ENCODE results near the gene CRACDL. TPM values are rescaled to one million over a fixed set of nuclear protein-coding genes. Genes with fewer than 3 reads are reported as not detected.

The CRACDL gene
- total RNA-seq, 3 donors from 2014 or later = 0.10 to 0.46 (median 0.16) TPM

DNA sequence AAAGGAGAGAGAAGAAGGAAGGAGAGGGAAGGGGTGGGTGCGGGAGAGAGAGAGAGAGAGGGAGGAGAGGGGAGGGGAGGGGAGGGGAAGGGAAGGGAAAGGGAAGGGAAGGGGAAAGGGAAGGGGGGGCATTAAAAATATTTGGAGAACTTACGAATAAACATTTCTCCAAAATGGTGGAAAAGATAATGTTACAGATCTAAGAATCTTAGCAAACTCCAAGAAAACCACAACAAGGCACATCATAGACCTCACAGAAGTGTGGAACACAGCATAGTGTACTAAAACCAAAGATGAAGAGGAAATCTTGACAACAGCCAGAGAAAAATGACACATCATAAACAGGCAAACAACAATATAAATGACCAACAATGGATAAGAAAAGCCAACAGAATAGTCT lies 83.1 kb downstream of the CRACDL start:
- Mint-ChIP-seq H3K4me3 (no peak overlapping the region), H3K4me1 (ENCODE audit: low read depth) (no peaks in the 10 kb centered on the region), H3K36me3 (ENCODE audit: insufficient read depth) (peaks cover 2% of the 10 kb centered on the region), H3K27me3 (ENCODE audit: low read depth) (peaks cover 28% of the 10 kb centered on the region), H3K9me3 (peaks cover 21% of the 10 kb centered on the region)
- DNase-seq (no peak), ATAC-seq (no peak)

DNA sequence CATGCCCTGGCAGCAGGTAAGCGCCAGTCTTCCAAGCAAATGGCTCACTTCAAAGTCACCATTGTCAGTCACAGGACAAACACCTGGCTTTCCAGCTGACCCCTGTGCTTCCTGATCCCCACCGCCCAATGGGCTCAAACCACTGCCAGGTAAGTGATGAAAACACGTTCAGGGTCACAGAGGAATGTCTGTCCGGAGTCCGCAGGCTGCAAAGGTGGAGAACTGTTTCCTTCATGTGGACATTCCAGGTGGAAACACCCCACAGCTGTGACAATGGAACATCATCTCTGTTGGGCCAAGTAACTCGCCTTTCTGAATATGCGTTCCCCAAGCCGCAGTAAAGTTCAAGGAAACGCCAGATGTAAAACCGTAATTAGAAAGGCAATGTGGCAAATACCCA lies 86.0 kb downstream of the CRACDL start:
- DNase-seq = no peak
- ATAC-seq = no peak
- Mint-ChIP-seq H3K4me3 (no peak overlapping the region), H3K4me1 (ENCODE audit: low read depth) (no peaks in the 10 kb centered on the region), H3K27me3 (ENCODE audit: low read depth) (peaks cover 28% of the 10 kb centered on the region), H3K36me3 (ENCODE audit: insufficient read depth) (peaks cover 2% of the 10 kb centered on the region), H3K9me3 (peaks cover 4% of the 10 kb centered on the region)

DNA sequence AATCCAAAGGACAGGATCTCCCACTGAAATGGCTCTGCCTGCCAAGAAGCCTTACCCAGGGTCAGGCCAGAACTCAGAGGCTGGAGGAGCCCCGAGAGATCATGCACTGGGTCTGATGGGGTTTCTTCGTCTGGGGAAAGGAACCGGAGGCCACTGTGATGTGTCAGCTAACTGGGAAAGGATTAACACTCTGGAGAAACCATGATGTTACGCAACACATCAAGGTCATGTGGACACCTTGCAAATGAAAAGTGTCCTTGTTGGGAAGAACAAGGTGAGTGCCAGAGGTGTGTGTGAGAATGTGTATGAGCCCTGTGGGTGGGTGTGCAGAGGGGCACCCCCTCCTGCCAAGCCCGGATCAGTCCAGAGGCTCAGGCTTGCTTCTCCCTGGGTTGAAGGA lies 86.9 kb downstream of the CRACDL start:
- H3K36me3 Mint-ChIP-seq (ENCODE audit: insufficient read depth) = no peaks in the 10 kb centered on the region
- no peak overlapping the region for H3K4me3 Mint-ChIP-seq
- no peaks in the 10 kb centered on the region for H3K4me1 Mint-ChIP-seq (ENCODE audit: low read depth)
- no peaks in the 10 kb centered on the region for H3K9me3 Mint-ChIP-seq
- DNase-seq (no peak), ATAC-seq (no peak)
- H3K27me3 Mint-ChIP-seq (ENCODE audit: low read depth) = peaks cover 28% of the 10 kb centered on the region

DNA sequence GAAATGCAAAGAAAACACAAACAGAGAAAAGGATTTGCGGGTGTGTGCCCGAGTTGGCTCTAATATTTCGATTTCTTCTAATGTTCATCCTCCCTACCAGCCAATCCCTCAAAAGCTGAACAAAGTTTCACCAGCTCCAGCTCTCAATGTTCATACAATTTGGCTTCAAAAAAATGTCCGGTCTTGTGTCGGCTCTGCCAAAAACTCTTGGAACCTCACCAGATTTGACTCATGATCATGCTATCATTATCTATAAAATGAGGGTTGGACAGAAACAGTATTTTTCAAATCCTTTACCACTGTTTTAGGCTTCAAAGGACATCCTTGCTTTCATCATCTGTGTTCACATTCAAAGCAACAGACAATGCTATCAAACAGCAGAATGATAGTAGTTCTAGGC lies 88.2 kb downstream of the CRACDL start:
- ATAC-seq = no peak
- no peaks in the 10 kb centered on the region for H3K9me3 Mint-ChIP-seq
- peaks cover 25% of the 10 kb centered on the region for H3K27me3 Mint-ChIP-seq (ENCODE audit: low read depth)
- H3K36me3 Mint-ChIP-seq (ENCODE audit: insufficient read depth) = no peaks in the 10 kb centered on the region
- DNase-seq = no peak
- H3K4me1 Mint-ChIP-seq (ENCODE audit: low read depth) = no peaks in the 10 kb centered on the region
- no peak overlapping the region for H3K4me3 Mint-ChIP-seq

DNA sequence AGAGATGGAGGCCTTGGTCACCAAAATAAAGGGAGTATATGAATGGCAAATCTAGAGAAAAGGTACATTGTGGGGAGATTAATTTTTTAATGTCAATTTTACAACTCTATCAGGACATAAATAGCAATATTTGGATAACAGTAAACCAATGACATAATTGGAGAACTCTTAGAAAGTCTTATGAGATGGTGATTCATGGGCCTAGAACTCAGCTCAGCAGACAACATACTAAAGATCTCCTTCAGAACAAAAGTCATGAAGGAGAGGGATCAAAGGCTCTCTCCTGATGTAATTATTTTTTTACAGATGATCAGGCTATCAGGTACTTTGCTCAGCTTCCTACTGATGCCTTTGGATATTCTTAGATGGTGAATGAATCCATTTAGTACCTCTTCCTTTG lies 90.0 kb downstream of the CRACDL start:
- ATAC-seq (no peak), DNase-seq (no peak)
- no peak overlapping the region for H3K4me3 Mint-ChIP-seq
- peaks cover 13% of the 10 kb centered on the region for H3K27me3 Mint-ChIP-seq (ENCODE audit: low read depth)
- no peaks in the 10 kb centered on the region for H3K9me3 Mint-ChIP-seq
- H3K36me3 Mint-ChIP-seq (ENCODE audit: insufficient read depth) = no peaks in the 10 kb centered on the region
- H3K4me1 Mint-ChIP-seq (ENCODE audit: low read depth) = no peaks in the 10 kb centered on the region

DNA sequence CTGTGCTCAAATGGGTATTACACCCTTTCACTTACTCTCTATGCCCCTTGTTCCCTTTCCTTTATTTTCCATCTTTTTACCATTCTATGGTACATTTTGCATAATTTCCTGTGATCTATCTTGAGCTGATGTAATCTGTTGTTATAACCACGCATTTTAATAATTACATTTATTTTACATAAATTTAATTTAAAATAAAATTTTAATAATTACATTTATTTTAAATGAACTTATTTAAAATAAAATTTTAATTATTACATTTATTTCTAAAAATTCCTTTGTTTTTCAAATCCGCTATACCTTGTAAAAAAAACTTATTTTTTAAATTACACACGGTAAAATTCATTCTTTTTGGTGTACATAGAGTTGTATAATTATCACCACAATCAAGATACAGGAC lies 93.9 kb downstream of the CRACDL start:
- Mint-ChIP-seq H3K27me3 (ENCODE audit: low read depth) (no peaks in the 10 kb centered on the region), H3K36me3 (ENCODE audit: insufficient read depth) (no peaks in the 10 kb centered on the region), H3K9me3 (no peaks in the 10 kb centered on the region), H3K4me1 (ENCODE audit: low read depth) (peaks cover 2% of the 10 kb centered on the region), H3K4me3 (no peak overlapping the region)
- no peak for ATAC-seq
- no peak for DNase-seq

DNA sequence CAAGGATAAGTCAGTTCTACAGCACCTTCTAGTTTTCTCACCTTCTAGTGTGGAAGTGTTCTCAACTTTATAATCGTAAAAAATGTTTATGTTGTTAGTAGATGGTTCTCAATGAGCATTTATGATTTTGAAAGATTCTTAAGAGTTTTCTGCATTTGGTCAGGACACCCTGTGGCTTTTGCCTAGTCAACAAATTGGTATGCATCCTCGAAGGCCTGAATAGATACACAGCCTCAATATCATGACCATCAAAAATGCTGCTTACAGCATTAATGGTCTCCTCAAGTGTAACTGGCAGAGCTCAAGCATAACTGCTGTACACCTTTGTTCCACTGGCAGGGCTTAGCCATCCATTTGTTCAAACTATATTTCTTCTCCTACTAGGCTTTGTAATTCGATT lies 96.7 kb downstream of the CRACDL start:
- H3K36me3 Mint-ChIP-seq (ENCODE audit: insufficient read depth) = no peaks in the 10 kb centered on the region
- H3K4me1 Mint-ChIP-seq (ENCODE audit: low read depth) = peaks cover 23% of the 10 kb centered on the region
- DNase-seq (no peak), ATAC-seq (no peak)
- H3K9me3 Mint-ChIP-seq = no peaks in the 10 kb centered on the region
- H3K27me3 Mint-ChIP-seq (ENCODE audit: low read depth) = no peaks in the 10 kb centered on the region
- H3K4me3 Mint-ChIP-seq = no peak overlapping the region

DNA sequence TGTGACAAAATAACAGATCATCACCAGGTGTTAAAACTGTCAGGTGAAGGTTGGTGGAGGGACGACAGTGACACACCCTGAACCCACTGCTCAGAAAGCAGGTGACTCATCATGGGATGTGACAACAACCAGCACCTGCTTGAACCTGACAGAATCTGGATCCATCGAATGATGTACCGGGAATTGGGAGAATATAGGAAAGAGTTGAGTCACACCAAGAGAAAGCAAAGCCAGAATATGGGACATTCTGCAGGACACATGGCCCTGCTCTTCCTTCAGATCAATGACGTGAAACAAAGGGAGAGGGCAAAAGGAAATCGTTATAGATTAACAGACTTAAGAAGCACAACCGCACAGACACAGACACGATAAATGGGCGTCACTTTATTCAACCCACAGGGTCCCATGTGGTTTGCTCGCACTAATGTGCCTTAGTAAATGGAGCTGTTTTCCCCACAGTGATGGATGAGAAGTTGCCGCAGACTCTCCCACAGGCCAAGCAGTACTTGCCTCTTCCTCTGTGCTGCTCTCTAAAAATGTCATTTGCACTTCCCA lies 100.1 kb downstream of the CRACDL start:
- H3K27me3 Mint-ChIP-seq (ENCODE audit: low read depth) = no peaks in the 10 kb centered on the region
- no peaks in the 10 kb centered on the region for H3K36me3 Mint-ChIP-seq (ENCODE audit: insufficient read depth)
- DNase-seq (peak; percentile 35), ATAC-seq (peak; percentile 80 to 85)
- peak overlapping the region; percentile 61 for H3K4me3 Mint-ChIP-seq
- H3K4me1 Mint-ChIP-seq (ENCODE audit: low read depth) = peaks cover 46% of the 10 kb centered on the region
- no peaks in the 10 kb centered on the region for H3K9me3 Mint-ChIP-seq

DNA sequence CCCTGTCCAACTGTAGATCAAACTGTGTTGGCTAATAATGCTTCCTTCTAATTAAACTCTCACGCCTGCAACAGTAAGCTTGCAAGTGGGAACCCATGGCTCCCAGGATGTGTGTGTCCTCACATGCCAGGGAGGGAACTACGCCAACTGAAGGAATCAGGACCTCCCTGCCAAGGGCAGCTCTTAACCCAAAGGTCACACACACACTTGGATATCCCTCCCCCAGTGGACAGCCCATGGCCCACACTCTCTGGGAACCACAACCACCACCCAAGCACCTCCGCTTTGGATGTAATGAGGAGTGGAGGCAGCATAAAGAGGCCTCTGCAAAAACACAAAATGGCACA lies 102.1 kb downstream of the CRACDL start:
- no peaks in the 10 kb centered on the region for H3K27me3 Mint-ChIP-seq (ENCODE audit: low read depth)
- H3K36me3 Mint-ChIP-seq (ENCODE audit: insufficient read depth) = no peaks in the 10 kb centered on the region
- no peak for DNase-seq
- H3K4me1 Mint-ChIP-seq (ENCODE audit: low read depth) = peaks cover 60% of the 10 kb centered on the region
- ATAC-seq = no peak
- no peaks in the 10 kb centered on the region for H3K9me3 Mint-ChIP-seq
- no peak overlapping the region for H3K4me3 Mint-ChIP-seq

DNA sequence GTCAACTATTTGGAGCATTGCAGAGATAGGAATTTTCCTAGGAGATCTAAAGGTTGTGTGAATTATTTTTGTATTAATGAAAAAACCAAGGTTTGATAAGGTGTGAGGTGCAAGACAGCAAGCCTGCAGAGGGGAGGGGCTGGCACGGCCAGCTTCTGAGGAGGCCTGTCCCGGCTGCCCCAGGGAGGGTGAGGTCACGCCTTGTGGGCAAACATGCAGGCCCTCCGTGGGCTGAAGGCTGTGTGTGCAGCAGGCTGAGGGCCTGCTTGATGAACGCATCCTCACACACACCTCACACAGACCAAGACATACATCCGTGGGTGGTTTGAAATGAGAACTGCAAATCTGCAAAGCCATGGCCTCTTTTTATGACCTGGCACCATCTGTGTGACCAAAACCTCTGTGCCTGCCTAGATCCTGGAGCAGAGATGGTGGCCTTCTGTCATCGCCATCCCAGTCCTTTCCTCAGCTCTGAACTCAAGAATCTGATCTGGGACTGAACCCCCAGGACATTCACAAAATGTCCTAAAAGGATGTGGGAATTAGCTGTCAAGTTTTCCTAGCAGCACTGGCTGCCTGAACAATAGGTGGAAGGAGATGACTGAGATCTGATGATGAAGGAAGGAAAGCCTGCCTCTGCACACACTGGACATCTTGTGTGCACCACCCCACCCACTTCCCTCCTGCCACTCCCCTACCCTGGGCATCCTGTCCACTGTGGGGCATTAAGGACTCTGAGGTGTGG lies 102.7 kb downstream of the CRACDL start:
- DNase-seq (no peak), ATAC-seq (peak in 1 of 2 donors; percentile 33)
- Mint-ChIP-seq H3K4me3 (no peak overlapping the region), H3K9me3 (no peaks in the 10 kb centered on the region), H3K4me1 (ENCODE audit: low read depth) (peaks cover 66% of the 10 kb centered on the region), H3K36me3 (ENCODE audit: insufficient read depth) (no peaks in the 10 kb centered on the region), H3K27me3 (ENCODE audit: low read depth) (no peaks in the 10 kb centered on the region)

DNA sequence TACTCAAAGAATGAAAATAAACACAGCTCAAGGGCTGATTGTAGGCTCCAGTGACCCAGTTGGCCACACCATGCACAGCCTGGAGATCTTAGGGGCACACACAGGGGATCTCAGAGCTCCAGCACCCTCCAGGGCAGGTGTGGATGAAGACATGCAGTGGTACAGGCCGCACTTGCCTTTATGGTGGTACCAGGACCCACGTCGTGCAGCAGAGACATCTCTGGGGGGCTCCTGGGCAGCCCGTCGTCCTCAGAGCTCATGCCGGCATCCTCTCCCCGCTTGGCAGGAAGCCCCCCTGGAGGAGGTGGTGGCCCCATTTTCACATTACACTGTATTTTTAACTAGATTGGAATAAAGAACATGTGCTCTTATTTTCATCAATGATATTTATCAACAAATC lies 103.9 kb downstream of the CRACDL start:
- DNase-seq (no peak), ATAC-seq (no peak)
- H3K9me3 Mint-ChIP-seq = no peaks in the 10 kb centered on the region
- H3K36me3 Mint-ChIP-seq (ENCODE audit: insufficient read depth) = no peaks in the 10 kb centered on the region
- H3K4me1 Mint-ChIP-seq (ENCODE audit: low read depth) = peaks cover 73% of the 10 kb centered on the region
- H3K4me3 Mint-ChIP-seq = no peak overlapping the region
- no peaks in the 10 kb centered on the region for H3K27me3 Mint-ChIP-seq (ENCODE audit: low read depth)

DNA sequence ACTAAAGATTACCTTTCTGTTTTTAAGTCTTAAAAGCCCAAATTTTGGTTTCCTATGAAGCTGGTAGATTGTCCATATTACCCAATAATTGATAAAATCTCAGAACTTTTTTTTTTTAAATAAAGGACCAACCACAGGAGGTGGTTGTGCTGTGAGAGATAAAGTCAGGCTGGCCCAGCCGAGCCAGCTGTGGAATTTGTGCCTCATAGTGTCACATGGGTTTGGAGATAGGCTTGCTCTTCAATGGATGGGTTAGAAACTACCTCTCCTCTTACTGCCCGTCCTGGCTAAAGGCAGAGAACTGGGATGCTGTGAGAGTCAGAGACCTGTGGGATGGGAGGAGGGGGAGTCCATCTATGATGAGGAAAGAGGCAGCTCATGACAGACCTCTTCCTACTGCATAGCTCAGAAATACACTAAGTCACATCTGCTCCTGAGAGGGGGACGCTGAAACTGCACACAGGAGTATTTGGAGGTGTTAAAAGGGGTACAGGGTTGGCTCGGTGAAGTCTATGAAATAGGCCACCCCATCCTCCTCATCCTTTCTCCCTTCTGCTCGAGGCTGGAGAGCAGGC lies 105.4 kb downstream of the CRACDL start:
- peaks cover 67% of the 10 kb centered on the region for H3K4me1 Mint-ChIP-seq (ENCODE audit: low read depth)
- H3K27me3 Mint-ChIP-seq (ENCODE audit: low read depth) = no peaks in the 10 kb centered on the region
- no peaks in the 10 kb centered on the region for H3K9me3 Mint-ChIP-seq
- H3K4me3 Mint-ChIP-seq = no peak overlapping the region
- ATAC-seq (no peak), DNase-seq (no peak)
- H3K36me3 Mint-ChIP-seq (ENCODE audit: insufficient read depth) = no peaks in the 10 kb centered on the region

DNA sequence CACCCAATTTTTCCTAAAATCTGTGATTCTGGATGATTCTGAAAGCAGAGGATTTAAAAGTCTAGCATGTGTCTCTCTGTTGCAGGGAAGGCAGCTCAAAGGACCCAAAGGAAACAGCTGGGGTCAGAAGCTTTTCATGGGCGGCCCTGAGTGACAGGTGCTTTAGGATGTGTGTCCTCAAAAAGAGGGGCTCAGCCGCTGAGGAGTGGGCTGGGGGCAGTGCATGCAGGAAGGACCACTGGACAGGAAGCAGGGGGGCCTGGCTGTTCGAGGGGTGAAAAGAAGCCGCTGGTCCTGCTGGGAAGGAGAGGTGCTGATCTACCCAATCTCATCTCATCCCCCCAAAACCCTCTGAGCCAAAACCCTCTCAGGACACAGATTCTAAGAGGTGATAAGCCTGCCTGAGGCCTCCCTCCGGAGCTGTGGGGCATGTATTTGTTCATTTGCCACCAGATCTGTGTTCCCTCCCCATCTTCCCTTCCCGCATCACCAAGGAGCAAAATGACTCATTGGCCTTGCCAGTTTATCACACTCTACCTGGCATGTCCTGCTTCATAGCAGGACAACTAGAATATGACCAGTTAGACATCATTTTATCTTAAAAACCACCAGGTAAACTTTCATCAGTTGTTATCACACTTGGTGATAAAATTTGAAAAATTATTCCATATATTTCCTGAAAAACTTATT lies 106.3 kb downstream of the CRACDL start:
- DNase-seq (no peak), ATAC-seq (no peak)
- Mint-ChIP-seq H3K27me3 (ENCODE audit: low read depth) (no peaks in the 10 kb centered on the region), H3K9me3 (no peaks in the 10 kb centered on the region), H3K4me3 (no peak overlapping the region), H3K4me1 (ENCODE audit: low read depth) (peaks cover 59% of the 10 kb centered on the region), H3K36me3 (ENCODE audit: insufficient read depth) (no peaks in the 10 kb centered on the region)

DNA sequence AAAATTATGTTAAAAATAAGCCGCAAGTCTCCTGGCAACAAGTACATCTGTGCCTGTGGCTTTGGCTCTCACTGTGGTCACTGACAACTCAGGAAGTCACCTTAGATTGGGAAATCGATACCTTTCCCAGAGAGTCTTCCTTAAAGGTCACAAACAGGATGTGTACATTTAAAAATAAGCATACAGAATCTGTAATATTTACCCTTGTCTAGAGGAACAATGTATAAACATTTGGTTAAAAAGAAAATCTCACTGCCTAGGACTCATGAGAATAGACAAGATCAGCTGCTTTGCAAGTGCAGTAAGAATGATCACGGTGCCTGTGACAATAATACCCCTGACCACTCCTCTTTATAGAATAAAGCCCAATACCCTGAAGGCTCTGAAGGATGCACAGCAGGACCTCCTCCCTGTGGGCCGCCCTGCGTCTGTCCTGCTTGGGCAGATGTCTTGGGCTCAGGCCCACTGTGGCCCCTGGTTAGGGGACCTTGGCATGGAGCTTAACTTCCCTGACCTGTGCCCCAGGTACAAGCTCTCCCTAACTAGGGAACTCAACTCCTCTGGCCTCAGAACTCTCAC lies 107.1 kb downstream of the CRACDL start:
- Mint-ChIP-seq H3K27me3 (ENCODE audit: low read depth) (no peaks in the 10 kb centered on the region), H3K4me3 (peak overlapping the region; percentile 25), H3K36me3 (ENCODE audit: insufficient read depth) (no peaks in the 10 kb centered on the region), H3K9me3 (no peaks in the 10 kb centered on the region), H3K4me1 (ENCODE audit: low read depth) (peaks cover 60% of the 10 kb centered on the region)
- no peak for DNase-seq
- ATAC-seq = peak in 1 of 2 donors; percentile 11
